Measurements from ENCODE around the gene GNG12. TPM values are rescaled to one million over a fixed set of nuclear protein-coding genes. Genes with fewer than 3 reads are reported as not detected.

Gene GNG12
- total and polyA plus RNA-seq, 3 experiments from 2014 or later: 0.71 to 0.77 TPM; not detected in 1

- ChIA-PET POLR2A (no interaction called here), CTCF (no interaction called here)
- Histone ChIP-seq H3K9me3 (ENCODE audit: low read length) (no peaks in the 10 kb centered on the region), H3K27me3 (ENCODE audit: insufficient read depth, low read length, poor library complexity, severe bottlenecking) (peaks cover 30% of the 10 kb centered on the region), H3K4me3 (ENCODE audit: low read length) (no peak overlapping the region), H3K4me1 (ENCODE audit: insufficient read depth, low read length) (peaks cover 11% of the 10 kb centered on the region), H3K36me3 (ENCODE audit: insufficient read depth, low read length) (no peaks in the 10 kb centered on the region), H3K27ac (ENCODE audit: low read depth, low read length) (no peak overlapping the region)
- Mint-ChIP-seq H3K36me3 (no peaks in the 10 kb centered on the region), H3K4me1 (peaks cover 10 to 24% (median 13%) of the 10 kb centered on the region in 3 donors), H3K27me3 (peaks cover 36 to 59% of the 10 kb centered on the region in 2 donors), H3K4me3 (no peak overlapping the region), H3K9me3 (no peaks in the 10 kb centered on the region), H3K27ac (no peak overlapping the region)
- no peak for DNase-seq
Observed at GRCh38 chr1:67830226-67830625, 3.0 kb downstream of the GNG12 start.

GRCh38 chr1:67827688-67828087 lies 5.6 kb downstream of the GNG12 start:
- no peak overlapping the region for H3K27ac Mint-ChIP-seq
- no peak for DNase-seq
- no peak overlapping the region for H3K4me3 Mint-ChIP-seq
- Histone ChIP-seq H3K9me3 (ENCODE audit: low read length) (no peaks in the 10 kb centered on the region), H3K27me3 (ENCODE audit: insufficient read depth, low read length, poor library complexity, severe bottlenecking) (peaks cover 16% of the 10 kb centered on the region), H3K36me3 (ENCODE audit: insufficient read depth, low read length) (no peaks in the 10 kb centered on the region), H3K4me1 (ENCODE audit: insufficient read depth, low read length) (peaks cover 11% of the 10 kb centered on the region), H3K4me3 (ENCODE audit: low read length) (no peak overlapping the region), H3K27ac (ENCODE audit: low read depth, low read length) (no peak overlapping the region)
- ChIA-PET CTCF (interaction anchor here (0.9 kb wide), 1 partner anchor 61 kb away, joined by 3 read pairs; no protein-coding TSS in a partner anchor), POLR2A (no interaction called here)
- peaks cover 30 to 46% of the 10 kb centered on the region in 2 donors for H3K27me3 Mint-ChIP-seq
- H3K9me3 Mint-ChIP-seq: no peaks in the 10 kb centered on the region
- no peaks in the 10 kb centered on the region for H3K36me3 Mint-ChIP-seq
- H3K4me1 Mint-ChIP-seq: peaks cover 8 to 12% (median 10%) of the 10 kb centered on the region in 3 donors

DNA sequence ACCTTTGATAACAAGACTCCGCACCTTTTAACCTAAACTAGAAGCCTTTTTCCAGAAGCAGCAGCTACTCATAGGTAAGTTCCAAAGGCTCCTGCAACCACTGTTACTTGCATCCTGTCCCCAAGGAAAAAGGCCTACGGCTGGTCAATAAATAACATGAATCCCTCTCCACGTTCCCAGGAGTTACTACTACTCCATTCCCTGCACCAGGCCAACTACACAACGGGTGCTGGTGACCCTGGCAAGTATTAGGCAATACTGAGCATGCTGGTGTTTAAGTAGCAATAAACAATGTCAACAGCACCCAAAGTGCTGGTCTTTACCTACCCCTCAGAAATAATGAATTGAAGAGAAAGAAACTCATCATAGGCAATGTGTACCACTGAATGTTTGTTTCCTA lies 7.7 kb downstream of the GNG12 start:
- no peaks in the 10 kb centered on the region for H3K4me1 Mint-ChIP-seq
- no peak overlapping the region for H3K27ac ChIP-seq (ENCODE audit: low read depth, low read length)
- H3K4me3 Mint-ChIP-seq: no peak overlapping the region
- H3K36me3 ChIP-seq (ENCODE audit: insufficient read depth, low read length): no peaks in the 10 kb centered on the region
- no peak for DNase-seq
- no peaks in the 10 kb centered on the region for H3K36me3 Mint-ChIP-seq
- no peaks in the 10 kb centered on the region for H3K4me1 ChIP-seq (ENCODE audit: insufficient read depth, low read length)
- no peaks in the 10 kb centered on the region for H3K9me3 ChIP-seq (ENCODE audit: low read length)
- ChIA-PET POLR2A (no interaction called here), CTCF (no interaction called here)
- no peaks in the 10 kb centered on the region for H3K27me3 ChIP-seq (ENCODE audit: insufficient read depth, low read length, poor library complexity, severe bottlenecking)
- no peak overlapping the region for H3K27ac Mint-ChIP-seq
- no peak overlapping the region for H3K4me3 ChIP-seq (ENCODE audit: low read length)
- peaks cover 10 to 28% of the 10 kb centered on the region in 2 donors for H3K27me3 Mint-ChIP-seq
- H3K9me3 Mint-ChIP-seq: no peaks in the 10 kb centered on the region

DNA sequence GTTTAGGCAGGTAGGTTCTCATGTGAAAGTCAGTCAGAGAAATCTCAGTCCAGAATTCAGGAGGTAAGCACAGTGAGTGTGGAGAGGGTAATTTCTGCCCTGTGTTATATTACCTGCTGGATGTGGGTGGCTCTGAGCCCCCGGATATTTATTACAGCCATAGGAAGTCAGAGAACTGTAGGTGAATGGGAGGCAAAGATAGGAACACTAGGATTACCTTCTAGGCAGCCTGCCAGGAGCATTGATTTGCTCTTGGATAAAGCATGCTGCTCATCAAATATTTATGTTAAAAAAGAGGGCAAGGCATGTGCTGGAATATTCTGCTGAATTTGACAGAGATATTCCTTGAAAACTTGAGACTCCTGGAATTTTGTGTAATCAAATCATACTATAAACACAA lies 8.5 kb downstream of the GNG12 start:
- Histone ChIP-seq H3K4me3 (ENCODE audit: low read length) (no peak overlapping the region), H3K27me3 (ENCODE audit: insufficient read depth, low read length, poor library complexity, severe bottlenecking) (no peaks in the 10 kb centered on the region), H3K9me3 (ENCODE audit: low read length) (no peaks in the 10 kb centered on the region), H3K27ac (ENCODE audit: low read depth, low read length) (no peak overlapping the region), H3K36me3 (ENCODE audit: insufficient read depth, low read length) (no peaks in the 10 kb centered on the region), H3K4me1 (ENCODE audit: insufficient read depth, low read length) (no peaks in the 10 kb centered on the region)
- ChIA-PET POLR2A (no interaction called here), CTCF (no interaction called here)
- H3K4me1 Mint-ChIP-seq: no peaks in the 10 kb centered on the region
- H3K27ac Mint-ChIP-seq: no peak overlapping the region
- H3K27me3 Mint-ChIP-seq: peaks cover 3 to 24% of the 10 kb centered on the region in 2 donors
- H3K4me3 Mint-ChIP-seq: no peak overlapping the region
- H3K36me3 Mint-ChIP-seq: no peaks in the 10 kb centered on the region
- DNase-seq: no peak
- peaks cover 0 to under 1% (median 0%) of the 10 kb centered on the region in 5 donors for H3K9me3 Mint-ChIP-seq

DNA sequence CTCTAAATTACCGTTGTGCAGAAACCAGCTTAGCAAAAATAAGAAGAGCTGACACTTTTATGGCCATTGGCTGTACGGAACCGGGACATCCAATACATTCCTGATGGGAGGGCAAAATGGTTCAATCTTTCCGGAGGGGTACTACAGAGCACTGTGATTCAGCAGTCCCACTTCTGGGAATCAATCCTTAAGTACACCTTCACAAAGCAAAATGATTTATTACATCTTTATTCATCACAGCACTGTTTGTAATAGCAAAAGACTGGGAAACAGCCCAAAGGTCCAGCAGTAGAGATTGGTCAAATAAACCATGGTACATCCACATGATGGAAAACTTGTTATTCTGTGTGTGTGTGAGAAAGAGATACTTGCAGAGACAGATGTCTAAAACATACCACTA lies 9.7 kb downstream of the GNG12 start:
- H3K4me1 ChIP-seq (ENCODE audit: insufficient read depth, low read length): no peaks in the 10 kb centered on the region
- peaks cover 4 to 21% of the 10 kb centered on the region in 2 donors for H3K27me3 Mint-ChIP-seq
- H3K4me3 Mint-ChIP-seq: no peak overlapping the region
- H3K4me1 Mint-ChIP-seq: no peaks in the 10 kb centered on the region
- DNase-seq: no peak
- no peaks in the 10 kb centered on the region for H3K9me3 ChIP-seq (ENCODE audit: low read length)
- no peak overlapping the region for H3K27ac ChIP-seq (ENCODE audit: low read depth, low read length)
- ChIA-PET POLR2A (no interaction called here), CTCF (no interaction called here)
- no peaks in the 10 kb centered on the region for H3K27me3 ChIP-seq (ENCODE audit: insufficient read depth, low read length, poor library complexity, severe bottlenecking)
- peaks cover 0 to 2% (median 0%) of the 10 kb centered on the region in 5 donors for H3K9me3 Mint-ChIP-seq
- no peak overlapping the region for H3K27ac Mint-ChIP-seq
- H3K36me3 ChIP-seq (ENCODE audit: insufficient read depth, low read length): no peaks in the 10 kb centered on the region
- H3K4me3 ChIP-seq (ENCODE audit: low read length): no peak overlapping the region
- H3K36me3 Mint-ChIP-seq: no peaks in the 10 kb centered on the region

GRCh38 chr1:67821263-67821662 lies 12.0 kb downstream of the GNG12 start:
- Histone ChIP-seq H3K4me1 (ENCODE audit: insufficient read depth, low read length) (no peaks in the 10 kb centered on the region), H3K27me3 (ENCODE audit: insufficient read depth, low read length, poor library complexity, severe bottlenecking) (no peaks in the 10 kb centered on the region), H3K9me3 (ENCODE audit: low read length) (no peaks in the 10 kb centered on the region), H3K27ac (ENCODE audit: low read depth, low read length) (no peak overlapping the region), H3K36me3 (ENCODE audit: insufficient read depth, low read length) (no peaks in the 10 kb centered on the region), H3K4me3 (ENCODE audit: low read length) (no peak overlapping the region)
- ChIA-PET POLR2A (no interaction called here), CTCF (interaction anchor here (1.2 kb wide), 1 partner anchor 55 kb away, joined by 3 read pairs; no protein-coding TSS in a partner anchor)
- H3K9me3 Mint-ChIP-seq: peaks cover 0 to 2% (median 0%) of the 10 kb centered on the region in 5 donors
- DNase-seq: no peak
- H3K27me3 Mint-ChIP-seq: peaks cover 6 to 21% of the 10 kb centered on the region in 2 donors
- no peak overlapping the region for H3K4me3 Mint-ChIP-seq
- H3K27ac Mint-ChIP-seq: no peak overlapping the region
- H3K36me3 Mint-ChIP-seq: no peaks in the 10 kb centered on the region
- H3K4me1 Mint-ChIP-seq: no peaks in the 10 kb centered on the region

DNA sequence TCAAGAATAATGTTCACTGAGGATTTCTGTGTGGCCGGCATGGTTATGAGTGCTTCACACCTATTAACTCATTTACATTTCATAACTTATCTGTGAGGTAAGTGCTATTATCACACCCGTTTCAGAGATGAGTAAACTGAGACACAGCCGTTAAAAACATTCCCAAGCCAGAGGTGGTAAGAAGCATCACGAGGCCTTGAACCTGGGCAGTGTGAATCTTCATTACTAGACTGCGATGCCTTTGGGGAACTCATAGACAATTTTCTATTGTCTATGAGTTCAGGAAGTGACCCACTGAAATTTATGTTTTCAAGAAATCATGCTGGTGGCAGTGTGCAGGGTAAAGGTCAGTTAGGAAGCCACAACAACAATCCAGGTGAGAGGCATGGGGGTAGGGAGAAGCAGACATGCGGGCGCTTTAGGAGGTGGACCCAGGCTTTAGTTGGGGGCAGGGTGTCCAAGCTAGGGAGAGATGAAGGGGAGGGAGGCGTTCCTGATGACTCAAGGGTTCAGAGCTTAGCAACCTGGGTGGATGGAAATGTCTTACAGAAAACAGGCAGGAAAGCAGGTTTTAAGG lies 14.5 kb downstream of the GNG12 start:
- no peak overlapping the region for H3K4me3 Mint-ChIP-seq
- CTCF ChIA-PET: no interaction called here

DNA sequence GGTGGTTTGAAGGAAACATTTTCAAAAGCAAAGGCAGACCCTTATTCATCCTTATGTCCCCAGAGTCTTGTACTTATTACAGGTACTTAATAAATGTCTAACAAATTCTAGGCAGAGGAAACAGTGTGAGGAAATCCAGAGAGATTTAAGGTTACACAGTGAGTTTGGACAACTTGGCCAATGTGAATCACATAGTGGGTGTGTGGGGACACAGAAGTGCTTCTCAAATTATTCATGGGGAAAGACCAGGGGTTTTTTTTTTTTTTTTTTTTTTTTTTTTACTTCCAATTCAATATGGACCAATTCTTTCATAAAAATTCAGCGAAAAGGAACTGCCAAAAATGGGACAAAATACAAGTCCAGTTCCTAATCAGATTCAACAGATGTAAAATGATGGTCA lies 15.1 kb downstream of the GNG12 start:
- H3K4me1 ChIP-seq (ENCODE audit: insufficient read depth, low read length): no peaks in the 10 kb centered on the region
- no peaks in the 10 kb centered on the region for H3K9me3 ChIP-seq (ENCODE audit: low read length)
- no peaks in the 10 kb centered on the region for H3K36me3 ChIP-seq (ENCODE audit: insufficient read depth, low read length)
- H3K4me3 ChIP-seq (ENCODE audit: low read length): no peak overlapping the region
- H3K4me3 Mint-ChIP-seq: no peak overlapping the region
- peaks cover 0 to 2% (median 0%) of the 10 kb centered on the region in 5 donors for H3K9me3 Mint-ChIP-seq
- no peaks in the 10 kb centered on the region for H3K27me3 ChIP-seq (ENCODE audit: insufficient read depth, low read length, poor library complexity, severe bottlenecking)
- DNase-seq: no peak
- H3K27me3 Mint-ChIP-seq: peaks cover 5 to 14% of the 10 kb centered on the region in 2 donors
- no peaks in the 10 kb centered on the region for H3K36me3 Mint-ChIP-seq
- H3K27ac Mint-ChIP-seq: no peak overlapping the region
- H3K4me1 Mint-ChIP-seq: no peaks in the 10 kb centered on the region
- H3K27ac ChIP-seq (ENCODE audit: low read depth, low read length): no peak overlapping the region
- ChIA-PET CTCF (no interaction called here), POLR2A (interaction anchor here (0.6 kb wide), 1 partner anchor 433 kb away, joined by 7 read pairs; no protein-coding TSS in a partner anchor)

More for the DNA sequence above, 14.5 kb downstream of the GNG12 start:
- no peak overlapping the region for H3K27ac ChIP-seq (ENCODE audit: low read depth, low read length)
- no peak overlapping the region for H3K4me3 ChIP-seq (ENCODE audit: low read length)
- POLR2A ChIA-PET: interaction anchor here (0.6 kb wide), 1 partner anchor 432 kb away, joined by 7 read pairs; no protein-coding TSS in a partner anchor
- Mint-ChIP-seq H3K27ac (no peak overlapping the region), H3K36me3 (no peaks in the 10 kb centered on the region), H3K4me1 (no peaks in the 10 kb centered on the region), H3K27me3 (peaks cover 5 to 16% of the 10 kb centered on the region in 2 donors), H3K9me3 (peaks cover 0 to 2% (median 0%) of the 10 kb centered on the region in 5 donors)
- no peaks in the 10 kb centered on the region for H3K36me3 ChIP-seq (ENCODE audit: insufficient read depth, low read length)
- no peaks in the 10 kb centered on the region for H3K4me1 ChIP-seq (ENCODE audit: insufficient read depth, low read length)
- no peaks in the 10 kb centered on the region for H3K9me3 ChIP-seq (ENCODE audit: low read length)
- no peak for DNase-seq
- no peaks in the 10 kb centered on the region for H3K27me3 ChIP-seq (ENCODE audit: insufficient read depth, low read length, poor library complexity, severe bottlenecking)
